H1 (cell line): ENCODE results near the gene UBXN1. TPM values are rescaled to one million over a fixed set of nuclear protein-coding genes. Genes with fewer than 3 reads are reported as not detected.

Experiments used
- CTCF ChIA-PET: fragments of 300-600 bp; sonication (Branson Sonifier 250); formaldehyde crosslinking; loops from one replicate; lab custom pipeline; 2021; ENCODE audit not compliant: partially characterized antibody; lab: Charles Lee
- POLR2A ChIA-PET: fragments of 300-600 bp; sonication (Branson Sonifier 250); formaldehyde crosslinking; loops from one replicate; lab custom pipeline; 2021; ENCODE audit warnings: inconsistent platforms; ENCODE audit not compliant: partially characterized antibody; lab: Charles Lee
- DNase-seq, 2 experiments: peaks; one replicate each; pipeline versions ENCODE4 v3.0.0 to v3.0.0-alpha.2; 2010 to 2022; ENCODE audit warnings: low spot score in 2 of 2, low read depth in 1 of 2, mixed read lengths in 1 of 2
- FAIRE-seq: peaks from 2 replicates; lab custom pipeline; 2011; peaks lifted over from hg19 to GRCh38; lab: Jason Lieb, UNC
- H2AFZ ChIP-seq: 2 replicates; pipeline ENCODE4 v1.8.1; 2012; ENCODE audit warnings: low read length, inconsistent platforms
- H2AK5ac ChIP-seq: 2 replicates; pipeline ENCODE4 v1.6.1; 2013; ENCODE audit warnings: low read depth, low read length
- H2BK120ac ChIP-seq: replicated peaks from 2 replicates; pipeline ENCODE3; 2013; ENCODE audit warnings: low read depth, low read length, inconsistent platforms
- H2BK12ac ChIP-seq: 2 replicates; pipeline ENCODE4 v1.6.1; 2013; ENCODE audit warnings: low read depth, low read length
- H2BK15ac ChIP-seq: 2 replicates; pipeline ENCODE4 v1.6.1; 2013; ENCODE audit warnings: low read length
- H2BK20ac ChIP-seq: 2 replicates; pipeline ENCODE4 v1.6.1; 2013; ENCODE audit warnings: low read length
- H2BK5ac ChIP-seq: 2 replicates; pipeline ENCODE4 v1.6.1; 2013; ENCODE audit warnings: low read depth, low read length
- H3K14ac ChIP-seq: 2 replicates; pipeline ENCODE4 v1.6.1; 2013; ENCODE audit warnings: inconsistent platforms; ENCODE audit not compliant: insufficient read length
- H3K18ac ChIP-seq: 2 replicates; pipeline ENCODE4 v1.6.1; 2013; ENCODE audit warnings: low read length; ENCODE audit errors: extremely low read depth
- H3K23ac ChIP-seq: 2 replicates; pipeline ENCODE4 v1.6.1; 2013; ENCODE audit warnings: inconsistent platforms; ENCODE audit not compliant: insufficient read length
- H3K23me2 ChIP-seq: 2 replicates; pipeline ENCODE4 v1.6.1; 2013; ENCODE audit warnings: low read depth, low read length
- H3K27ac ChIP-seq: 2 replicates; pipeline ENCODE4 v1.6.1; 2011; ENCODE audit warnings: low read depth, low read length, inconsistent platforms
- H3K27me3 ChIP-seq, 4 experiments: replicated peaks in 1 of 4; 1 replicate in 1 of 4; 2 replicates in 3 of 4; pipeline versions ENCODE4 v1.6.1 to v1.8.1; 2011 to 2013; ENCODE audit warnings: low read length in 3 of 4, mild to moderate bottlenecking in 3 of 4, inconsistent platforms in 2 of 4, mixed read lengths in 2 of 4, moderate library complexity in 1 of 4; ENCODE audit not compliant: control insufficient read depth in 3 of 4, insufficient read depth in 3 of 4; ENCODE audit errors: extremely low read depth in 1 of 4
- H3K36me3 ChIP-seq, 4 experiments: 2 replicates each; pipeline versions ENCODE4 v1.6.1 to v1.8.1; 2011 to 2013; ENCODE audit warnings: mild to moderate bottlenecking in 4 of 4, low read length in 3 of 4, moderate library complexity in 2 of 4, control low read depth in 1 of 4, inconsistent platforms in 1 of 4; ENCODE audit not compliant: insufficient read depth in 4 of 4, control insufficient read depth in 2 of 4
- H3K4ac ChIP-seq: replicated peaks from 2 replicates; pipeline ENCODE3; 2013; ENCODE audit warnings: low read length, low read depth, mixed read lengths, inconsistent platforms; ENCODE audit not compliant: insufficient read length
- H3K4me1 ChIP-seq, 4 experiments: replicated peaks in 1 of 4; 1 replicate in 1 of 4; 2 replicates in 3 of 4; pipeline versions ENCODE4 v1.6.1 to v1.8.1; 2011 to 2013; ENCODE audit warnings: low read length in 3 of 4, inconsistent platforms in 2 of 4, mixed read lengths in 1 of 4; ENCODE audit not compliant: insufficient read depth in 4 of 4, control insufficient read depth in 3 of 4
- H3K4me2 ChIP-seq, 2 experiments: 2 replicates each; pipeline versions ENCODE4 v1.6.1 to v1.8.1; 2011 to 2013; ENCODE audit warnings: low read depth in 2 of 2, low read length in 2 of 2, control low read depth in 1 of 2, inconsistent platforms in 1 of 2, mild to moderate bottlenecking in 1 of 2; ENCODE audit not compliant: insufficient read depth in 1 of 2
- H3K4me3 ChIP-seq, 4 experiments: fragments of 200-600, 300-600 bp in 1 of 4; sonication (generic), shearing (Covaris generic), sonication (Bioruptor Twin) in 1 of 4; 2 replicates each; pipeline versions ENCODE4 v1.5.1 to v1.8.1; 2011 to 2016; ENCODE audit warnings: low read length in 4 of 4, low read depth in 3 of 4, control low read depth in 2 of 4, inconsistent platforms in 2 of 4, mild to moderate bottlenecking in 2 of 4, mixed read lengths in 1 of 4, moderate library complexity in 1 of 4; ENCODE audit not compliant: insufficient read depth in 2 of 4; ENCODE audit errors: extremely low read depth in 1 of 4
- H3K56ac ChIP-seq: replicated peaks from 2 replicates; pipeline ENCODE3; 2013; ENCODE audit warnings: low read depth, mild to moderate bottlenecking, mixed read lengths, low read length, inconsistent platforms; ENCODE audit not compliant: insufficient read length
- H3K79me1 ChIP-seq: 2 replicates; pipeline ENCODE4 v1.6.1; 2013; ENCODE audit warnings: low read depth, low read length, control low read depth
- H3K79me2 ChIP-seq, 2 experiments: 2 replicates each; pipeline versions ENCODE4 v1.6.1 to v1.8.1; 2012 to 2013; ENCODE audit warnings: low read length in 2 of 2, mild to moderate bottlenecking in 2 of 2, inconsistent platforms in 1 of 2; ENCODE audit not compliant: insufficient read depth in 2 of 2, control insufficient read depth in 1 of 2
- H3K9ac ChIP-seq, 4 experiments: replicated peaks in 1 of 4; 1 replicate in 1 of 4; 2 replicates in 3 of 4; pipeline versions ENCODE4 v1.6.1 to v1.8.1; 2011 to 2013; ENCODE audit warnings: low read depth in 3 of 4, low read length in 3 of 4, control low read depth in 2 of 4, mild to moderate bottlenecking in 2 of 4, moderate library complexity in 2 of 4, inconsistent platforms in 1 of 4; ENCODE audit errors: extremely low read depth in 1 of 4
- H3K9me3 ChIP-seq, 2 experiments: 2 replicates each; pipeline versions ENCODE4 v1.6.1 to v1.8.1; 2012 to 2013; ENCODE audit warnings: mild to moderate bottlenecking in 2 of 2, moderate library complexity in 2 of 2, control low read depth in 1 of 2, inconsistent platforms in 1 of 2, low read depth in 1 of 2, low read length in 1 of 2, mixed read lengths in 1 of 2; ENCODE audit not compliant: insufficient read depth in 2 of 2
- H4K20me1 ChIP-seq, 2 experiments: replicated peaks in 1 of 2; 2 replicates each; pipeline versions ENCODE3 to v1.8.1; 2011 to 2013; ENCODE audit warnings: inconsistent platforms in 2 of 2, low read length in 2 of 2, mild to moderate bottlenecking in 1 of 2; ENCODE audit not compliant: insufficient read depth in 2 of 2, control insufficient read depth in 1 of 2
- H4K5ac ChIP-seq: 2 replicates; pipeline ENCODE4 v1.6.1; 2013; ENCODE audit warnings: low read length, low read depth, mixed read lengths, inconsistent platforms; ENCODE audit not compliant: insufficient read length
- H4K8ac ChIP-seq: 2 replicates; pipeline ENCODE4 v1.8.0; 2013; ENCODE audit warnings: mild to moderate bottlenecking, moderate library complexity, low read length, inconsistent platforms; ENCODE audit not compliant: insufficient read depth; ENCODE audit errors: extremely low read depth
- H4K91ac ChIP-seq: replicated peaks from 2 replicates; pipeline ENCODE3; 2013; ENCODE audit warnings: low read length, mixed read lengths, inconsistent platforms; ENCODE audit not compliant: insufficient read length
- CTCF ChIP-seq, 3 experiments: IDR thresholded peaks; 1 replicate in 2 of 3; 2 replicates in 1 of 3; pipeline versions ENCODE4 v1.5.1 to v1.6.1; 2011; ENCODE audit warnings: low read length in 3 of 3, mild to moderate bottlenecking in 3 of 3, inconsistent platforms in 2 of 3, low read depth in 1 of 3, moderate library complexity in 1 of 3; ENCODE audit not compliant: insufficient read depth in 1 of 3; ENCODE audit errors: control extremely low read depth in 1 of 3
- NRF1 ChIP-seq: IDR thresholded peaks from 2 replicates; pipeline ENCODE4 v1.6.1; 2011; ENCODE audit warnings: mild to moderate bottlenecking, low read depth, low read length, improper control_type of control experiment
- RAD21 ChIP-seq, 2 experiments: IDR thresholded peaks in 1 of 2; conservative IDR thresholded peaks in 1 of 2; 2 replicates each; pipeline ENCODE4 v1.6.1; 2011; ENCODE audit warnings: low read depth in 2 of 2, low read length in 2 of 2, improper control_type of control experiment in 1 of 2, inconsistent platforms in 1 of 2, mild to moderate bottlenecking in 1 of 2, moderate library complexity in 1 of 2
- WGBS, 2 experiments: shearing (Covaris generic) in 1 of 2; methylation state at CpG; one replicate each; pipeline versions ENCODE4 v1.1.6 to v1.1.7; 2013 to 2015; ENCODE audit warnings: low lambda C conversion rate in 2 of 2, mixed read lengths in 2 of 2, inconsistent platforms in 1 of 2, low coverage in 1 of 2, missing lambda C conversion rate in 1 of 2; ENCODE audit not compliant: insufficient replicate concordance in 2 of 2, insufficient coverage in 1 of 2, insufficient read length in 1 of 2; ENCODE audit errors: extremely low coverage in 1 of 2, missing lambda C conversion rate in 1 of 2; 5-methylcytosine and 5-hydroxymethylcytosine counted together
- polyA plus RNA-seq, 7 experiments: library from polyadenylated mRNA; depleted of rRNA in 3 of 7; stranded (reverse) in 5 of 7; unstranded in 2 of 7; fragments of >200 nt in 5 of 7; fragments of 200-250 nt in 2 of 7; gene quantifications; 1 replicate in 5 of 7; 2 replicates in 1 of 7; 4 replicates in 1 of 7; pipeline versions ENCODE4 v1.2.1 to v1.2.3, GENCODE V29; 2011 to 2013; ENCODE audit warnings: missing spikeins in 2 of 7, mixed read lengths in 2 of 7
- total RNA-seq: library from RNA; stranded (reverse); fragmentation: NEBNext Ultra II Directional; extraction: Animal tissue kit (Norgen Biotek cat#: 25700); gene quantifications from 2 replicates; pipeline ENCODE4 v1.2.1, GENCODE V29; 2021

Gene UBXN1
- total and polyA plus RNA-seq, 2 of the 8 experiments (the other 6 are each of a cell fraction or from before 2014, with no cell fraction given): 78.6 to 114 TPM

GRCh38 chr11:62676698-62677097 is 2.2 kb downstream of the UBXN1 start:
- no peak overlapping the region for H2BK15ac ChIP-seq
- DNase-seq (no peak), FAIRE-seq (no peak)
- WGBS, 2 experiments: 95% methylated on average over 6 of the region's 6 CpGs; no CpG with 5 or more reads in 1 of the 2 experiments
- no peak overlapping the region for H2AFZ ChIP-seq
- no peak overlapping the region for H3K4me2 ChIP-seq
- POLR2A ChIA-PET: interaction anchor here (0.7 to 61.4 kb wide), 11 partner anchors 15 to 111 kb away, joined by 3 to 2041 read pairs (median 3); partner anchors contain the start of genes BSCL2, C11orf98, CSKMT and GANAB
- no peak overlapping the region for H3K4me3 ChIP-seq
- no peak overlapping the region for H2BK12ac ChIP-seq
- peaks cover 9% of the 10 kb centered on the region for H3K79me1 ChIP-seq
- TF ChIP-seq CTCF (IDR thresholded peaks at IDR 0.05; ENCODE audit: control extremely low read depth in 1 of 3, insufficient read depth in 1 of 3, low read depth in 1 of 3, low read length in 3 of 3): peak; percentile 3 to 11 (median 9); a peak in 3 of 4 replicates
- no peak for TF ChIP-seq NRF1
- TF ChIP-seq RAD21 (IDR thresholded peaks at IDR 0.05 in 1 of 2, conservative IDR thresholded peaks at IDR 0.05 in 1 of 2; ENCODE audit: low read depth in 2 of 2, low read length in 2 of 2): peak; percentile 27 to 40; a peak in 2 of 4 replicates
- H4K8ac ChIP-seq: no peak overlapping the region
- no peak overlapping the region for H2BK120ac ChIP-seq
- no peak overlapping the region for H3K14ac ChIP-seq
- H4K5ac ChIP-seq: no peak overlapping the region
- no peak overlapping the region; a peak in 1 of 7 replicates for H3K9ac ChIP-seq
- H3K79me2 ChIP-seq: peaks cover 0 to 23% of the 10 kb centered on the region in 2 experiments; a peak in 2 of 4 replicates
- H3K4ac ChIP-seq: no peak overlapping the region
- peaks cover 0 to 1% of the 10 kb centered on the region in 2 experiments for H4K20me1 ChIP-seq
- H3K23me2 ChIP-seq: peaks cover 9% of the 10 kb centered on the region
- peaks cover 5 to 29% (median 9%) of the 10 kb centered on the region in 4 experiments; a peak in 5 of 8 replicates for H3K36me3 ChIP-seq
- H2AK5ac ChIP-seq: no peak overlapping the region
- no peaks in the 10 kb centered on the region for H3K9me3 ChIP-seq
- H3K56ac ChIP-seq: no peak overlapping the region
- H2BK20ac ChIP-seq: no peak overlapping the region
- H3K27me3 ChIP-seq: no peaks in the 10 kb centered on the region
- peaks cover 3 to 8% (median 6%) of the 10 kb centered on the region in 4 experiments; a peak in 5 of 7 replicates for H3K4me1 ChIP-seq
- no peak overlapping the region for H3K23ac ChIP-seq
- no peak overlapping the region for H3K18ac ChIP-seq
- H2BK5ac ChIP-seq: no peak overlapping the region
- CTCF ChIA-PET: interaction anchor here (0.5 to 3.2 kb wide), 12 partner anchors 8 to 209 kb away, joined by 3 to 16 read pairs (median 4); partner anchors contain the start of genes CSKMT and EML3
- no peak overlapping the region for H4K91ac ChIP-seq
- no peak overlapping the region for H3K27ac ChIP-seq
